Left forelimb (tissue), 1 donor: ENCODE measurements around the gene PLCB4.
"Not testable (repeated sequence)": the region's sequence is repeated elsewhere in the genome, so short reads cannot be mapped to it uniquely, and the experiment has no call there.

Experiments
- DNase-seq: peaks from one replicate; pipeline ENCODE4 v3.0.0-alpha.2; 2018; ENCODE audit warnings: low spot score

Gene PLCB4

DNA sequence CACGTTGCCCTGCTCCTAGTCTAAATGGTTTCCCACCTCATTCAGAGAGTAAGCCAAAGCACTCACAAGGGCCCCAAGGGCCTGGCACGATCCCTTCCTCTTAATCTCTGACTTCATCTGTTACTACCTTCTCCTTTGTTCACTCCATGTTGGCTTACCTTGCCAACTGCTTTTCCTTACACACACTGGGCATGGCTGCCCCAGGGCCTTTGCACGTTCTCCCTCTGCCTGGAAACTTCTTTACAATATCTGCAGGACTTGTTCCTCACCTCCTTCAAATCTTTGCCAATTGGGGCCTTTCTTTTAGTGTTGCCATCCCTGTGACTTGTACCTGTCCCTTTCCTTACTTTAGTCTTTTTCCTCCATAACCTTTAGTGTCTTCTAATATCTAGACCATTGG lies 73.9 kb downstream of the PLCB4 start:
- DNase-seq = no peak

DNA sequence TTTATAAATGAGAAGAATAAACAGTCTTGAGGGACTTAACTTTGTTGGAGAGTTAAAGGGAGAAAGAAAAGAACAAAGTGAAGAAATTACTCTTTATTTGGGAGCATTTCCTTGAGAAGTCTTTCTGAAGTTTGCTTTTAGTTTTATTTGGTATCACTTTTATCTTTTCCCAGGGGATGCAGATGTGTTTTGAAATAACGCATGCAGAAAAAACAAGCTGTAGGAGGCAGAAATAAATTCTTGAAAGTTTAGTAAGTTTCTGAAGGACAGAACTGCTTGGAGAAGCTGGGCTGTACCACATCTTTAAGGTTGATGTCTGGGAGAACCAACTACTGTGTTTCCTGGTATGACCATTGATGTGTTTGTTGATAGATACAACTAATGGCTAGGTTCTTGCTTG lies 75.0 kb downstream of the PLCB4 start:
- DNase-seq = no peak

DNA sequence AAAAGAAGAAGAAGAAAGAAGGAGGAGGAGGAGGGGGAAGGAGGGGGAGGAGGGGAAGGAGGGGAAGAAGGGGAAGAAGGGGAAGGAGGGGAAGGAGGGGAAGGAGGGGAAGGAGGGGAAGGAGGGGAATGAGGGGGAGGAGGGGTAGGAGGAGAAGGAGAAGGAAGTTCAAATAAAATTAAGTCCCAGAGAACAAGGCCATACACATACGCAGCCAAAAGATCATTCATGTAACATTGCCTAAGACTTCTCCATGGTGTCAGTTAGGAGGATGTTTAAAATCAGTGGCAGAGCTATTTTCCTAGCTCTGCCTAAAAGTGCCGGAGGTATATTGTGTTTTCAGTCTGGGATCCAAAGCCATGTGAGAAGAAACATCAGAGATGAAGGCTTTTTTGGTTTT lies 75.8 kb downstream of the PLCB4 start:
- no peak for DNase-seq

GRCh38 chr20:9145142-9145541 lies 76.3 kb downstream of the PLCB4 start:
- no peak for DNase-seq

- no peak for DNase-seq
Observed at GRCh38 chr20:9146649-9147048, 77.8 kb downstream of the PLCB4 start.

GRCh38 chr20:9147547-9148024 lies 78.7 kb downstream of the PLCB4 start:
- DNase-seq = no peak

DNA sequence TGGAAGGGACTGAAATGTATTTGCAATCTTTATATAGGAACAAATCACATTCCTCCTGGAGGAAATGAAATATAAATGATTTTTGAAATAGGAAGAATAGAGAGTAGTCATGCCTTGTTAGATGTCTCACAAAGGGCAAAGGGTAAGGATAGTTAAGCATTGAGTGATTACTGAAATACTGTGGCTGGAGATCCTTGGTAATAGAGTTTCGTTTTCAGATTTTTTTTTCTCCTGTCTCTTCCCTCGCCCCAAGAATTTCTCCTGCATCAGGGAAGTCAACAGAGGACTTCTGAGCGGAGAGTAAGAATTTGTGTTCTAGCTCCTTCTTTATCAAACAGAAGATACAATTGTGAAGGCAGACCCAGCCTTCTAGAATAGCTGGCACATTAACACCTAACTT lies 79.4 kb downstream of the PLCB4 start:
- DNase-seq = no peak

DNA sequence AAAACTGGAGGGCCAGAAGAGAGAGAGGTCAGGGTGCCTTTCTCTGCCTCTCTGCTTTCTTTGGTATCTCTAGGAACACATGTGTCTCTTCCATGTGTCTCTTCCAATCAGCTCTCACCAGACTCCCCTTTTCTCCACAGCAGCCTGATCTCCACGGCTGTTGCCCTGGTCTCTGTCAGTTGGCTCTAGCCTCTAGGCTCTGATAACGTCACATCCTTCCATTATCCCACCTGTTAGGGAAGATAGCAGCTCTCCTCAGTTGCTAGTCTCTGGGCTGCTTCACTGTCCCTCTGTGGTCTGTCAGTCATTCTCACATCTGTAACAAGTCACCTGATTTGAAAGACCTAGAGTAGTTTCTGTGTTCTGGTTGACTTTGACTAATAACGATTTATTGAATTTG lies 80.2 kb downstream of the PLCB4 start:
- DNase-seq = no peak

DNA sequence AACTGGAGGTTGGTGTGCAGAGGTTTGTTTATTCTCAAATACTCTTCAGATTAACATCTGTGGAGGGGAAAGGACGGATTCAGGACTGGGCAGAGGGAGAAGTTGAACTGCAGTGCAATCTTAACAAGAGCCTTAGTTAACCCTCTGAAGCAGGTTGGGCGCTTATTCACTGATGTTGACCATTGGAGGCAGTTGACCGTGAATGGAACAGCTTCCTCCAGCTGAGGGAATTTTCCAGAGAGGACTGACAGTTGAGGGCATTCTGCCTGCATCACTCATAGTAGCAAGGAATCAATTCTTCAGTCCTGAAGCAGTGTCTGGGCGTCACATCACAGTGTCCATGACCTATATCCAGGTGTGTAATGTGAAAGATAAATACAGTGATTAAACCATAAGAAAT lies 80.9 kb downstream of the PLCB4 start:
- no peak for DNase-seq

- DNase-seq = no peak
Observed at GRCh38 chr20:9150679-9151078, 81.8 kb downstream of the PLCB4 start.

DNA sequence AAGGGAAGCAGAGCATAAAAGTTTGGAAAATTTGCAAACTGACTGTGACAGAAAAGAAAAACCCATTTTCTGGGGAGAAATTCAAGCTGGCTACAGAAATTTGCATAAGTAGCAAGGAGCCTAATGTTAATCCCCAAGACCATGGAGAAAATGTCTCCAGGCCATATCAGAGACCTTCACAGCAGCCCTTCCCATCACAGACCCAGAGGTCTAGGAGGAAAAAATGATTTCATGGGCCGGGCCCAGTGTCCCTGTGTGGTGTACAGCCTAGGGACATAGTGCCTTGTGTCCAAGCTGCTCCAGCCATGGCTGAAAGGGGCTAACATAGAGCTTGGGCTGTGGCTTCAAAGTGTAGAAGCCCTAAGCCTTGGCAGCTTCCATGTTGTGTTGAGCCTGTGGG lies 83.3 kb downstream of the PLCB4 start:
- DNase-seq = not testable (repeated sequence)

GRCh38 chr20:9154464-9155024 lies 85.7 kb downstream of the PLCB4 start:
- no peak for DNase-seq

- DNase-seq = no peak
Observed at GRCh38 chr20:9156529-9157280, 87.8 kb downstream of the PLCB4 start.

GRCh38 chr20:9160331-9160730 lies 91.4 kb downstream of the PLCB4 start:
- DNase-seq = no peak

- DNase-seq = no peak
Observed at GRCh38 chr20:9160757-9161156, 91.9 kb downstream of the PLCB4 start.

DNA sequence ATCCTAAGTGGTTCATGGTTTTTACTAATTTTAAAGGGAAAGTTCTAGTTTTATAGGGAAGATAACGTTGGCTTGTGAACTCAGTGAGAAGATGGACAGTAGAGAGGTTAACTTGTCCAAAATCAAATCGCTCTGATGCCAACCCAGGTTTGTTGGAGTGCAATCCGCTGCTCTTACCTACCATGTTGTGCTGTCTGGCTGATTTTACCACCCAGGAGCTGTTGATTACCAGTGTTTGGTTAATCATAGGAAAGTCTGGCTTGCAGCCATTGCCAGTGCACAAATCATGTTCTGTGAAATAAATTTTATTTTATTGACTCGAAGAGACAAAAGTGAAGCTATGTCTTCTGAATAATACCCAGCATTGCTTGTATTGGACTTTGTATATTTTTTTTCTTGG lies 92.4 kb downstream of the PLCB4 start:
- no peak for DNase-seq

GRCh38 chr20:9163251-9163650 lies 94.4 kb downstream of the PLCB4 start:
- DNase-seq = no peak

DNA sequence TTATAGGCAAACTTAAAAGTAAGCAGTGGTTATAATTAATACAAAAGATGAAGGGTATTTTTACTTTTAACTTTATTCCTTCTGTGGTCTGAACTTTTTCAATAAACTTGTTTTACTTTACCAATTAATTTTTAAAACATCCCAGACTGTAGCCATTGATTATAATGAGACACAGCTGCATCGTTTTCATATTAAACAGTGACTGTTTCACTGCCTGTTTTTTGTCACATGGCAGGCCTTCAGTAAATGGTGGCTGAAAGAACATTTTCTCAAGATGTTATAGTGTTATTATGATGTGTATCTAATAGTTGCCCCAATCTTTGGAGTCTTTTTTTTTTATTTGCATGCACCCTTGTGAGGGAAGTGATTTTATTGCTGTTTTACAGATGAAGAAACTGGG lies 95.1 kb downstream of the PLCB4 start:
- DNase-seq = no peak

DNA sequence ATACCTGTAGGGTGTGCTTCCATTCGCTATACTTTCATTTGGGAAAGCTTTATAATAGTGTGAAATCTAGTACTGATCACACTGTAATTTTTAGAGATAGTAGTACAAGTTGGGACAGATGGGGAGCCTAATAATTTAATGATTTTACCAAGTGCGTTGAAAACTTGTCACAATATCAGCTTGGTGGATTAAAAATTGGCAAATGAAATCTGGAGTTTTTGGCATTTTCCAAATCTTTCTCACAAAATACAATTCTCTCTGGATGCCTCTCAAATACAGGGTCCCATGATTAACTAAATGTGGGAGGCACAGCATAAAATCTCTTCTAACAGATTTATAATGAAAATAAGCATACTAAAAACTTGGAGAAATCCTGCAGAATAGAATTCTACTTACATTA lies 96.4 kb downstream of the PLCB4 start:
- no peak for DNase-seq

DNA sequence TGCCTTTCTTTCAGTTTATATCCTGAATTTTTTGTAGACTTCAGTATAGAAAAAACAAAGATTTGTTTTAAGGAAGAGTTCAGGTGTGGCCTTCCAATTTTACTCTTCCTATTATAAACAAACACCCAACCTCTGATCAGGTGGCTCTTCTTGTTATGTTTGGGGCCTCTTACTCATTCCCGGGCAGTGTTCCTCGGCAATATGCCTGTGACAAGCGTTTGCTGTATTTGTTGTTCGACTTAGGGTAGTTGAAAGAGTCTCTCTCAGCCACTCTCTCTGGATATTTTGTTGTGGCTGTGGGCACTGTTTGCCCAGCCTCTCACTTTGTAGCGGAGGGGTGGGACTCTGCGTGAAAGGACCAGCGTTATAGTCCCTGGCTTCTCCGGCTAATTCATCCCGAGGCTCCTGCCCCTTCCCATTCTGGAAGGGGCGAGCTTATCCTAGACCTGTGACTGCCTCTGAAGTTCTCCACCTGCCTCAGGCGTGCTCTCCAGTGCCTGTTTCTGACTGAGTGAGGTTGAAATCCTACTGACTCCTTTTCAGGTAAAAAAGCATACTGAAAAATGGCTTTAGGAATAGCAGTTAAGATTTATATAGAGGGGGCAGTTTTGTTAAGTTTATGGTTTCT lies 97.4 kb downstream of the PLCB4 start:
- no peak for DNase-seq

DNA sequence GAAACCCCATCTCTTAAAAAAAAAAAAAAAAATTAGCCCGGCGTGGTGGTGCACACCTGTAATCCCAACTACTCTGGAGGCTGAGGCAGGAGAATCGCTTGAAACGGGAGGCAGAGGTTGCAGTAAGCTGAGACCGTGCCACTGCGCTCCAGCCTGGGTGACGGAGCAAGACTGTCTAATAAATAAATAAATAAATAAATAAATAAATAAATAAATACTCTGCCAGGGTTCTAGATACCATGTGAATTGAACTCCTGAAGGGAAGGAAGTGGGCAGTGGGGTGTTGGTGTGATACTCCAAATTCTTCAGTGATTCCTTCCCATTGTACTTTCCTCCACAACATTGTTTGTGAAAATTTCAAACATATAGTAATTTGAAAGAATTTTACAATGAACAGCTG lies 100.5 kb downstream of the PLCB4 start:
- no peak for DNase-seq

- no peak for DNase-seq
Observed at GRCh38 chr20:9172851-9173250, 104.0 kb downstream of the PLCB4 start.

GRCh38 chr20:9177278-9177677 lies 108.4 kb downstream of the PLCB4 start:
- no peak for DNase-seq
